Heart left ventricle (tissue), 16 donors: ENCODE measurements around the gene HSPA12A. TPM values are rescaled to one million over a fixed set of nuclear protein-coding genes. Genes with fewer than 3 reads are reported as not detected.

Experiments
- ATAC-seq, 4 donors: fragments of 200-7000 bp; cut with Tn5 transposase; one replicate each; pipeline ENCODE4 v1.9.1; 2020 to 2022; ENCODE audit warnings: moderate library complexity in 4 of 4, mild to moderate bottlenecking in 3 of 4, moderate number of reproducible peaks in 1 of 4
- DNase-seq, 5 donors: peaks; one replicate each; pipeline ENCODE4 v3.0.0-alpha.2; 2020
- H3K27ac ChIP-seq, 12 donors: fragments of 200-600 bp; sonication (generic) in 4 of 12; one replicate each; pipeline versions ENCODE4 v1.5.0 to v1.8.0; 2016 to 2022; ENCODE audit warnings: mild to moderate bottlenecking in 2 of 12
- H3K27me3 ChIP-seq, 9 donors: fragments of 200-600 bp; sonication (generic) in 2 of 9; one replicate each; pipeline versions ENCODE4 v1.5.1 to v1.8.0; 2016 to 2022; ENCODE audit warnings: mild to moderate bottlenecking in 3 of 9
- H3K36me3 ChIP-seq, 9 donors: fragments of 200-600 bp; sonication (generic) in 2 of 9; one replicate each; pipeline versions ENCODE4 v1.5.0 to v1.8.0; 2018 to 2022; ENCODE audit warnings: mild to moderate bottlenecking in 2 of 9
- H3K4me1 ChIP-seq, 12 donors: fragments of 200-600 bp; sonication (generic) in 4 of 12; one replicate each; pipeline versions ENCODE4 v1.5.0 to v1.8.0; 2016 to 2022; ENCODE audit warnings: mild to moderate bottlenecking in 3 of 12
- H3K4me3 ChIP-seq, 12 donors: fragments of 200-600 bp; sonication (generic) in 4 of 12; one replicate each; pipeline versions ENCODE4 v1.5.0 to v1.8.0; 2017 to 2022; ENCODE audit warnings: mild to moderate bottlenecking in 9 of 12, moderate library complexity in 4 of 12
- H3K9me3 ChIP-seq, 12 donors: fragments of 200-600 bp; sonication (generic) in 4 of 12; one replicate each; pipeline versions ENCODE4 v1.5.0 to v1.8.0; 2016 to 2022; ENCODE audit warnings: mild to moderate bottlenecking in 1 of 12
- POLR2A ChIP-seq, 2 donors: fragments of 450-650 bp; IDR thresholded peaks; one replicate each; pipeline ENCODE4 v1.6.1; 2017; ENCODE audit warnings: antibody characterized with exemption in 2 of 2, mild to moderate bottlenecking in 2 of 2, moderate library complexity in 2 of 2
- WGBS, 4 donors: extraction: QIAGEN DNeasy Blood & Tissue Kit in 2 of 4; methylation state at CpG; one replicate each; pipeline versions ENCODE4 v1.1.5 to v1.1.7; 2013 to 2018; 5-methylcytosine and 5-hydroxymethylcytosine counted together
- intact Hi-C, 10 donors: fragments of 100-400 bp; cut with DNase I; formaldehyde crosslinking; loops; one replicate each; pipeline versions ENCODE4 v1.11.1 to v1.14.2; 2022
- polyA plus RNA-seq, 2 donors: library from polyadenylated mRNA; stranded (reverse); fragments of 200-250 nt; gene quantifications; one replicate each; pipeline ENCODE4 v1.2.3, GENCODE V29; 2013
- total RNA-seq, 9 donors: library from RNA; depleted of rRNA in 2 of 9; stranded (reverse); fragments of >200 nt in 2 of 9; fragmentation: NEBNext Ultra II Directional in 3 of 9; extraction: Animal tissue kit (Norgen Biotek cat#: 25700) in 3 of 9; gene quantifications; one replicate each; pipeline versions ENCODE4 v1.1.0 to v1.2.4, GENCODE V29; 2016 to 2023
- TF ChIP-seq, protein P1 (sequence below), 12 donors: fragments of 200-600 bp; sonication (generic) in 4 of 12; IDR thresholded peaks; one replicate each; pipeline versions ENCODE4 v1.5.0 to v1.8.0; 2018 to 2022; ENCODE audit warnings: antibody characterized with exemption in 12 of 12, mild to moderate bottlenecking in 5 of 12
- donor health status: ischemic (EF 13 %, LVEDD 7.1; RV severe dilation, severe dysfunction).
- donor health status: healthy with polysubstance abuse.
- donor health status: DM: no; HTN: yes; CAD: no.
- donor health status: DM: no; HTN: no; CAD: no.
- donor health status: ischemic (EF 25% LVEDD 6.9; RV normal size, moderate dysfunction).
- donor health status: ischemic (EF 25% LVEDD 5.7; RV mildly dilated, moderate dysfunction).
- donor health status: healthy.
- donor health status: DM: yes; HTN: yes; CAD: no.
- donor health status: ischemic (EF 35%, LVEDD 5.7; RV mildly dilated, moderate dysfunction).
- donor health status: nonischemic (EF 11% LVEDD 7.7; RV severe dilation, severe dysfunction).
- donor health status: DM: yes; HTN: yes; CAD: no.
- donor health status: PGD.
- donor health status: ischemic (EF 29% LVEDD 5.4; RV normal size, mild dysfunction).
- donor health status: nonischemic (EF 23%, LVEDD 6.1; RV moderate dilation, normal function).

The HSPA12A gene
- total and polyA plus RNA-seq, 11 donors: 4.7 to 17.0 (median 13.5) TPM

- Histone ChIP-seq H3K27me3 (no peaks in the 10 kb centered on the region), H3K9me3 (no peaks in the 10 kb centered on the region), H3K27ac (no peak overlapping the region), H3K4me3 (no peak overlapping the region), H3K4me1 (peaks cover 0 to 37% (median 23%) of the 10 kb centered on the region in 12 donors), H3K36me3 (peaks cover 0 to 15% (median 0%) of the 10 kb centered on the region in 9 donors)
- TF ChIP-seq POLR2A (IDR thresholded peaks at IDR 0.05): no peak
- TF ChIP-seq, protein P1, sequence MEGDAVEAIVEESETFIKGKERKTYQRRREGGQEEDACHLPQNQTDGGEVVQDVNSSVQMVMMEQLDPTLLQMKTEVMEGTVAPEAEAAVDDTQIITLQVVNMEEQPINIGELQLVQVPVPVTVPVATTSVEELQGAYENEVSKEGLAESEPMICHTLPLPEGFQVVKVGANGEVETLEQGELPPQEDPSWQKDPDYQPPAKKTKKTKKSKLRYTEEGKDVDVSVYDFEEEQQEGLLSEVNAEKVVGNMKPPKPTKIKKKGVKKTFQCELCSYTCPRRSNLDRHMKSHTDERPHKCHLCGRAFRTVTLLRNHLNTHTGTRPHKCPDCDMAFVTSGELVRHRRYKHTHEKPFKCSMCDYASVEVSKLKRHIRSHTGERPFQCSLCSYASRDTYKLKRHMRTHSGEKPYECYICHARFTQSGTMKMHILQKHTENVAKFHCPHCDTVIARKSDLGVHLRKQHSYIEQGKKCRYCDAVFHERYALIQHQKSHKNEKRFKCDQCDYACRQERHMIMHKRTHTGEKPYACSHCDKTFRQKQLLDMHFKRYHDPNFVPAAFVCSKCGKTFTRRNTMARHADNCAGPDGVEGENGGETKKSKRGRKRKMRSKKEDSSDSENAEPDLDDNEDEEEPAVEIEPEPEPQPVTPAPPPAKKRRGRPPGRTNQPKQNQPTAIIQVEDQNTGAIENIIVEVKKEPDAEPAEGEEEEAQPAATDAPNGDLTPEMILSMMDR (IDR thresholded peaks at IDR 0.05): no peak
- intact Hi-C loops: loop anchor here (5.0 to 10.0 kb wide), 6 partner anchors 58 to 493 kb away; partner anchors contain the start of gene HSPA12A (in 3 of the 10)
- ATAC-seq: no peak
- DNase-seq: no peak
- 94 to 100% (median 97%) methylated on average over 5 of the region's 5 CpGs for WGBS, 4 donors
These were observed 57.6 kb downstream of the HSPA12A start for GRCh38 chr10:116684781-116685180.

GRCh38 chr10:116683821-116684220 lies 58.5 kb downstream of the HSPA12A start:
- Histone ChIP-seq H3K27ac (no peak overlapping the region), H3K4me1 (peaks cover 0 to 27% (median 16%) of the 10 kb centered on the region in 12 donors), H3K4me3 (no peak overlapping the region), H3K9me3 (no peaks in the 10 kb centered on the region), H3K36me3 (peaks cover 0 to 17% (median 2%) of the 10 kb centered on the region in 9 donors), H3K27me3 (no peaks in the 10 kb centered on the region)
- ATAC-seq: no peak
- intact Hi-C loops: loop anchor here in 9 of 10 donors (2.0 to 10.0 kb wide), 5 partner anchors 58 to 491 kb away; partner anchors contain the start of gene HSPA12A (in 1 of the 9)
- DNase-seq: no peak
- 90 to 97% (median 94%) methylated on average over 8 to 11 of the region's 11 CpGs for whole genome bisulfite sequencing, 4 donors
- TF ChIP-seq, protein P1 (IDR thresholded peaks at IDR 0.05): no peak
- no peak for TF ChIP-seq POLR2A (IDR thresholded peaks at IDR 0.05)

DNA sequence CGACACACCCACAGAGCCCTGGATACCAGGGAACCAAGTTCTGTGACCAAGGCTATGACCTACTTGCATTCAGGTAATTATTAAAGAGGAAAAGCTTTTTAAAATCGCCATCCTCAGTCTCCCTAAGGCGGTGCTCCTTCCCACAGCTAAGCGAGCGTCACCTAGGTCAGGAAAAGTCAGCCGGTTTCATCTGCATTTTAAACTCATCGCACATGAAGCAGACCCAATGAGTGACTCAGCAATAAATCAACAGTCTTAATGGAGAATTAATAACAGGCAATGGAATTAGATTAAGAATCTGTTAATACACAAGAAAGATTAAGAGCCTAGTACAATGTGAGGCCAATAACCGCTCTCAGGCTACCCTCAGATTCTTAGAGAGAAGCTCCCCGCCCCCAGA lies 59.2 kb downstream of the HSPA12A start:
- ATAC-seq (no peak), DNase-seq (no peak)
- peaks cover 0 to 17% (median 2%) of the 10 kb centered on the region in 9 donors for H3K36me3 ChIP-seq
- H3K27me3 ChIP-seq: no peaks in the 10 kb centered on the region
- intact Hi-C loops: loop anchor here in 9 of 10 donors (2.0 to 10.0 kb wide), 5 partner anchors 59 to 492 kb away; partner anchors contain the start of gene HSPA12A (in 1 of the 9)
- no peaks in the 10 kb centered on the region for H3K9me3 ChIP-seq
- no peak for TF ChIP-seq POLR2A (IDR thresholded peaks at IDR 0.05)
- TF ChIP-seq, protein P1 (IDR thresholded peaks at IDR 0.05): no peak
- H3K27ac ChIP-seq: no peak overlapping the region
- H3K4me3 ChIP-seq: no peak overlapping the region
- WGBS, 4 donors: 93 to 95% (median 94%) methylated on average over 9 of the region's 9 CpGs
- H3K4me1 ChIP-seq: peaks cover 0 to 21% (median 10%) of the 10 kb centered on the region in 12 donors

DNA sequence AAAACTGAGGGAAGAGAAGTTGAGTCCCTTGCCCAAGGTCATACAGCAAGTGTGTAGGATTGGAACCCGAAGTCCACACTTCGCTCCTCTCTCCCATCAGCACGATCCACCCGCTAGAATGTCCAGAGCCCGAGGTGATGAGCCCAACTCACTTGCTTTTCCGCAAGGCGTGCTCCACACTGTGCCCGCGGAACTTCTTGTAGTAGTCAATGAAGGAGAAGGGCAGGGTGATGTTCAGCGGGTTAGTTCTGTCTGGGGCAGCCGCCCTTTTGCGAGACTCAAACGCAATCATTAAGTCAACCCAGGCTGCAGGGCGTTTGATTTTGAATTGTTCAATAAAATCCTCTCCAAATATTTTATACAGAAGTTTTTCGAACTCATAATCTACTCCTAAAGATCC lies 63.0 kb downstream of the HSPA12A start:
- Histone ChIP-seq H3K36me3 (peaks cover 0 to 41% (median 10%) of the 10 kb centered on the region in 9 donors), H3K27me3 (no peaks in the 10 kb centered on the region), H3K9me3 (no peaks in the 10 kb centered on the region), H3K27ac (no peak overlapping the region), H3K4me1 (peaks cover 0 to 8% (median 0%) of the 10 kb centered on the region in 12 donors), H3K4me3 (no peak overlapping the region)
- no peak for TF ChIP-seq POLR2A (IDR thresholded peaks at IDR 0.05)
- TF ChIP-seq, protein P1 (IDR thresholded peaks at IDR 0.05): no peak
- ATAC-seq (no peak), DNase-seq (no peak)
- 94 to 96% (median 96%) methylated on average over 15 of the region's 15 CpGs for WGBS, 4 donors
- intact Hi-C loops: no loop called here
